ENCODE data around the gene OFD1.

Gene OFD1, protein sequence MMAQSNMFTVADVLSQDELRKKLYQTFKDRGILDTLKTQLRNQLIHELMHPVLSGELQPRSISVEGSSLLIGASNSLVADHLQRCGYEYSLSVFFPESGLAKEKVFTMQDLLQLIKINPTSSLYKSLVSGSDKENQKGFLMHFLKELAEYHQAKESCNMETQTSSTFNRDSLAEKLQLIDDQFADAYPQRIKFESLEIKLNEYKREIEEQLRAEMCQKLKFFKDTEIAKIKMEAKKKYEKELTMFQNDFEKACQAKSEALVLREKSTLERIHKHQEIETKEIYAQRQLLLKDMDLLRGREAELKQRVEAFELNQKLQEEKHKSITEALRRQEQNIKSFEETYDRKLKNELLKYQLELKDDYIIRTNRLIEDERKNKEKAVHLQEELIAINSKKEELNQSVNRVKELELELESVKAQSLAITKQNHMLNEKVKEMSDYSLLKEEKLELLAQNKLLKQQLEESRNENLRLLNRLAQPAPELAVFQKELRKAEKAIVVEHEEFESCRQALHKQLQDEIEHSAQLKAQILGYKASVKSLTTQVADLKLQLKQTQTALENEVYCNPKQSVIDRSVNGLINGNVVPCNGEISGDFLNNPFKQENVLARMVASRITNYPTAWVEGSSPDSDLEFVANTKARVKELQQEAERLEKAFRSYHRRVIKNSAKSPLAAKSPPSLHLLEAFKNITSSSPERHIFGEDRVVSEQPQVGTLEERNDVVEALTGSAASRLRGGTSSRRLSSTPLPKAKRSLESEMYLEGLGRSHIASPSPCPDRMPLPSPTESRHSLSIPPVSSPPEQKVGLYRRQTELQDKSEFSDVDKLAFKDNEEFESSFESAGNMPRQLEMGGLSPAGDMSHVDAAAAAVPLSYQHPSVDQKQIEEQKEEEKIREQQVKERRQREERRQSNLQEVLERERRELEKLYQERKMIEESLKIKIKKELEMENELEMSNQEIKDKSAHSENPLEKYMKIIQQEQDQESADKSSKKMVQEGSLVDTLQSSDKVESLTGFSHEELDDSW

DNA sequence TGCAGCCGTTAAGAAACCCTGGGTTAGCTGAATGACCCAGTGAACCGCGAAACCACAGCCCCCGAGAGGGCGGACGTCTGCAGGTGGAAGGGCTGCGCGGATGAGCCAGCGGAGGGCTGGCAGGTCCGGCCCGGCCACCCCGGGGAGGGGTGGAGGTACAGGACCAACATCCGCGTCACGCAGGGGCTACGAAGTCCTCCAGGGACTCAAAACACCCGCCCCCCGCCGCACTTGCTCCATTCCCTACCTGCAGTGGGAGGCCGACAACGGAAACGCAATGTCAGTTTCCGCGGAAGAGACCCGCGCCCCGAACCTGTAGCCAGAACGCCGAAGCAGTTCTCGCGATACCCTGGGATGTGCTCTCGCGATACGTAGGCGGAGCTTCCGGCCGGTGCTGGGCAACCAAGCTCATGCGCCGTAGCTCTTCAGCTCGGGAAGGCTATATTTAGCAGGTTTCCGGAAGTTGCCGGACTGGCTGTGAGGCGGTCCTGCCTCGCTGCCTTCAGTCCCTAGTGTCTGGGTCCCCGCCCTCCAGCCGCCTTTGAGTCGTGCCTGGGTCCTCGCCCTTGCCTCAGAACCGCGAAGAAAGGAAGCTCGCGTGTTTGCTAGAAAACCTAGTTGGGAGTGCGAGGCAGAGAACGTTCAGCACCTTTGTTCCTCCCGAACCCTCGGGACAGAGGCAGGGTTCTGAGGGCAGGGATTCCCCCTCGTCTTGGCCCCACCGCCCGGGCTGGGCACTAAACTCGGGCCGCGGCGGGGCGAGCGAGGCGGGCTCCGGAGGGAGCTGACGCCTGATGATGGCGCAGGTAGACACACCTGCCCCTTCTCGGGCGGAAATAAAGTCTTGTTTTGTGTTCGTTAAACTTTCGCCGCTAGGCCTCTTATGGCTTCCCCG lies at the start of gene OFD1, which contains the start of gene TRAPPC2:
Gene OFD1 (plus strand): TSS at position 471 of the 895 bp plus-strand sequence. CDS start 324 bp downstream, at position 795.
Gene TRAPPC2 (minus strand): TSS at position 343 of the 895 bp plus-strand sequence. CDS start 14,657 bp downstream, outside the sequence.
- DNase-seq, result peak; percentile 95

DNA sequence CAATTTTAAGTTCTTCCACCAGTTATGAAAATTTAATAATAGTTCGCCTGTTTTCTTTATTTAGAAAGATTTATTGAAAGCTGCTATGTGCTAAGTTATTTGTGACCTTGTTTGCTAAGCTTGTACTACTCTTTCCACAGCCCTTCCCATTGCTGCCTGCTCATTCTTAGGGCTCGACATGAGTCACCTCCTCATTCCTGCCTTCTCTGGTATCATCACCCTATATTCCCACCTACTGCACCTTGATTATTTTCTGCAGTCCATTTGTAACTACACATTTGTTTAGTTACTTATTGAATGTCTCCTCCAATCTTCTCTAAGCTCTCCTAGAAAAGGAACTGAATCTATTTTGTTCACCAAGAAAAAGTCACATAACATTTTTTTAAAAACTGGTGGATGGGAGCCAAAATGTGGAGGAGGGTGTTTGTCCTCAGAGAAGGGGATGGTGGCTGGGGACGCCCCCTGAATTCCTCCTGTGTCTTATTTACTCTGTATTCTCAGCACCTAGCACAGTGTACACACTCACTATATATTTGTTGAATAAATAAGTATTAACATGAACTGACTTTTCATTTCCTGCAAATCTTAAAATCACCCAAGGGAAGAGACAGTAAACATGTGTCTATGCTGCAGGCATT lies 49.3 kb upstream of the OFD1 start:
- no peak for DNase-seq

DNA sequence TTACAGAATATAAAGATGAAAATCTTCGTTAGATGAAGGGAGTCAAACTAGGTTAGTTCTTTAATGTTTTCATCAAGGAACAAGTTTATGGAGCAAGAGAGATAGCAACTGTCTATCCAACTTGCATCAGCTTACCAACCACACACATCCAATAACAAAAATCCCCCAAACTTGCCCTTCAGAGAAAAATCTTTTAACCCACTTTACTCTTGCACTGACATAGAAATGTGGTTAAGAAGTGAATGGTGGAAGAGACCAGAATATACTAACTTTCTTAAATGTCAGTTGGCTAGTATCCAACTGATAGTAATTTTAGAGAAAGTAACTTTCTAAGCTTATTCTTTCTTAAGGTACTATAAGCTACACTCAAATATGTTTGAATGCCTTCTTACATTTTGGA lies 47.3 kb upstream of the OFD1 start:
- no peak for DNase-seq

DNA sequence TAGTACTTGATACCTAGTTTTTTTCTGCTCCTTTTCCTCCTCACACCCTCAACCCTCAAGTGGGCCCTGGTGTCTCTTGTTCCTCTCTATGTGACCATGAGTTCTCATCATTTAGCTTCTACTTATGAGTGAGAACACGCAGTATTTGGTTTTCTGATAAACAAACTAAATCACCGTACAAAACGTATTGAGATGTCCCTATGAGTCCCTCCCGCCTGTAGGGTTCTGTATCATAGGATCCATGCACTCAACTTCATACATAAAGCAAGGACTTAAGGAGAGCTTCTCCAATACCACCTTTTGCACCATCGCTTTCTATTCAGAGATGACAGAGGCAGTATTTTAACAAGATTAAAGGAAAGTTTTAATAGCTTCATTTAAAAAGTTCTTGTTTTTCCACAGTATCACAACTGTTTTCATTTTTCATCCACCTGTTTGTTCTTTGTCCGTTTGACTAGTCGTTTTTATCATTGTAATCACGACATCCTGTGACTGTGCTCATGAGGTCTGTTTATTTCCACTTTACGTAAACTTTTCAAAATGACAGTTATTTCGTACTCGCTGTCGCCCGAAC lies 46.1 kb upstream of the OFD1 start:
- DNase-seq, result no peak

DNA sequence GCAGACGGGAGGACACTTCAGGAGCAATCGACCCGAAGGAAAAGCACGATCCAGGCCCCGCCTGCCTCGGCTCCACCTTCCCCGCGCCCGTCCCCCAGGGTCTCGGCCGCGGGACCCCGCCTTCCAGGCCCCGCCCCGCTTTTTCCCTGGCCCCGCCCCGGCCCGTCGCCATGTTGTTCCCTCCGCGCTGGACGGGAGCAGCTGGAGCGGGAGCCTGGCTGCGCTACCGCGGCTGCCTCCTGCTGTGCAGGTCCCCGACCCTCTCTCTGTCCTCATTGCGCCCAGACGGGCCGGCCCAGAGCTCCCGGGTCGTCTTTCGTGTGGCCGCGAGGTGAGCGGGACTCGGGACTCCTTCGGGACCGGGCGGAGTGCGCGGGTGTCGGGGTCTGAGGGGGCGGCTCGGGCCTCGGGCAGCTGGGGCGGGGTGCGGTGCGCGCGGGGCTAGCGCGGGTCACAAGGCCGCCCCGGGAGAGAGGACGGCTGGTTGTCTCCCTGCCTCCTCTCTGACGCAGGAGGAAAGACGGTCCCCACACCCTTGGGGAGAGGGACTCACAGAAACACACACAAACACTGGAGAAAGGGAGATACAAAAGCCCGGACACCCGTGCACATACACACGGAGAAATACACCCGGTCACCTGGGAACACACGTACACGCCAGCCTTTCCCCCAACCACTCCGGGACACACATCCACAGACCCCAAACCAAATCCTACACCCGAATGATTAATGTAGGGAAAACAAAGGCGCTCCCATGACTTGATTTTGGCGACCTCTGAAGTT lies 45.4 kb upstream of the OFD1 start, which contains the start of gene RAB9A:
Gene RAB9A (plus strand): TSS at position 171 of the 783 bp plus-strand sequence. CDS start 19,619 bp downstream, outside the sequence.
- peak; percentile 44 for DNase-seq

DNA sequence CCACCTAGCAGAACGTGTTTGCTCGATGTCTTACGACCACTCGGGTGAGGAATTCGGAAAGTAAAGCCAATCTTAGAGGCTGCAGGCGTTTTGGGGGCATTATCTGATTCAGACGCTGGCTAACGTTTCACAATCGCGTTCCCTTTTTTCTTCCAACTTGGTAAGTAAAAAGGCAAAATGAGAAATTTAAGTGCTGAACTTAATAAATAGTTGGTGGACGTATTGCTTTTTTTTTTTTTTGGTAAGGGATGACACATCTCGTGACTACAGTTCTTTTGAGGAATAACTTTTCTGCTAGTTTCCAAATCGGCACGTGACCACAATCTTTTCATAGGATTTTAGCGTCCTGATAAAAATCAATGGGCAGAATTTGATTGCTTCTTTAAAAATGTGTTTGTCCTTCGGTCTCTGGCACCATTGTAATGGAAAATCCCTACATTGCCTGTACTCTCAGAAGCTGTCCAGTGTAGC lies 44.8 kb upstream of the OFD1 start:
- DNase-seq, result no peak

DNA sequence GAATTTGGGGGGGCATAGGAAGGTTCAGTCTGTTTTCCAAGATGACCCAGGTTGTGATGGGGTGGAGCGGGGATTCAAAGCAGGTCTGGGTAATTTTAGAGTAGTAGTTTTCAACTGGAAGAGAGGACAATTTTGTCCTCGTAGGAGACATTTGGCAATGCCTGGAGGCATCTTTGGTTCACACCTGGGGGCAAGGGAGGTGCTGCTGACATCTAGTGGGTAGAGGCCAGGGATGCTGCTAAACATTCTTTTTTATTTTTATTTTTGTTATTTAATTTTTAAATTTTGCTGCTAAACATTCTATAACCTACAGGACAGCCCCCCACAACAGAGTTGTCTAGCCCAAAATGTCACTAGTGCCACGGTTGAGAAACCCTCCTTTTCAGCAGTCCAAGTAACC lies 43.7 kb upstream of the OFD1 start:
- DNase-seq, result no peak

DNA sequence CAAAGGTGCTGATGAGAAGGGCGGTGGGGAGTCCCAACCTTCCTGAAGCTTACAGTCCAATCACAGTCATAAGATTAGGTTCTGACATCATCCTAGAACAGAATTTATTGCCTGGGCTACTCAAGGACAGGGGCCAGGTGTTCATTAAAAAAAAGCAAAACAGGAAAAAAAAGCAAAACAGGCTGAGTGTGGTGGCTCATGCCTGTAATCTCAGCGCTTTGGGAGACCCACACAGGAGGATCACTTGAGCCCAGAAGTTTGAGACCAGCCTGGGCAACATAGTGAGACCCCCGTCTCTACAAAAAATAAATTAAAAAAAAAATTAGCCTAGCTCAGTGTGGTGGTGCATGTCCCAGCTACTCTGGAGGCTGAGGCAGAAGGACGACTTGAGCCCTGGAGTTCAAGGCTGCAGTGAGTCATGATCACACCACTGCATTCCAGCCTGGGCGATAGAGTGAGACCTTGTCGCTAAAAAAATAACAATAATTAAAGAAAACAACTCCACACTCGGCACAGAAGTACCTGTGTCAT lies 42.6 kb upstream of the OFD1 start:
- no peak for DNase-seq

DNA sequence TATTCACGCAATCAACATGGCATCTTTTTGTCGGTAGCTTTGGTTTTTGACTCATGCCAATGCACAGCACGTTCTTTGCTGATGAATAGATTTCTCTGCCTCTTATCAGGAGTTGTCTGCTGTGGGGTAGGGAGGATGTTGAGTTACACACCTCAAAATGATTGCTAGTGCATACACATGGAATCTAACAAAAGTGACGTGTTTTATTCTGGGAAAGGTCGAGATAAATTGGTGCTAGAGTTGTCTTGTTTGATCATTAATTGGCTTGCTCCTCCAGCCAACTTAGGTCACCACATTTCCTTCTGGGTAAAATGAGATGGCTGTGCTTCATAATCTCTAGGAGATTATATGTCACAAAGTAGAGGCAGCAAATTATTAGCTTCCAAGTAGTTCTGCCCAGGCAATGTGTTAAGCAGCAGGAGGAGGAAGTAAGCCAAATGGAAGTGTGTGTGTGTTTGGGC lies 41.7 kb upstream of the OFD1 start:
- DNase-seq, result no peak

DNA sequence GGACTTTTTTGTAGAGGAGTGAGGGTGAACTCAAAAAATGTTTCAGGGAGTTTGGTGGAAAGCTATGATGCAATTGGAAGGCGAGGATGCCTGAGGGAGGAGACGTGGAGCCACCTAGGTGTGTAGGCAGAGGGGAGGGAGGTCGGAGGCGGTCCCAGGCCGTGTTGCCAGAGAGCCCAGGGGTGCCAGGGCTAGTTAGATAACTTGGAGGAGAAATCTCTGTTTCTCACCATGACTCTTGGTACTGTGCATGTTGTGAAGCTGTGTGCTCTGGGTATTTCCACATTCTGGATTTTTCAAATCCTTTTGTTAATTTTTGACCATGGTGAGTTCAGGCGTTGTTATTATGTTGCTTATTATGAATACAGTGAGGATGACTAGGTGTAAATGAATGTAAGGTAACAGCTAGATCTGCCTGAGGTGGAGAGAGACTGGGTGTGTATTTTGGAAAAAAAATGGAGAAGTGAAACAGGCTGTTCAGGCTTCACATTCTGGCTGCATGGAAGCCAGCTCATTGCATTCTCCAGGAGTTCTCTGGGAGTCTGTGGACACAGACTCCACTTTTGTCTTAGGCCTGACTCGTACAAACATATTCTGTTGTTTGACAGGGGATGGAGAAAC lies 41.1 kb upstream of the OFD1 start:
- no peak for DNase-seq

DNA sequence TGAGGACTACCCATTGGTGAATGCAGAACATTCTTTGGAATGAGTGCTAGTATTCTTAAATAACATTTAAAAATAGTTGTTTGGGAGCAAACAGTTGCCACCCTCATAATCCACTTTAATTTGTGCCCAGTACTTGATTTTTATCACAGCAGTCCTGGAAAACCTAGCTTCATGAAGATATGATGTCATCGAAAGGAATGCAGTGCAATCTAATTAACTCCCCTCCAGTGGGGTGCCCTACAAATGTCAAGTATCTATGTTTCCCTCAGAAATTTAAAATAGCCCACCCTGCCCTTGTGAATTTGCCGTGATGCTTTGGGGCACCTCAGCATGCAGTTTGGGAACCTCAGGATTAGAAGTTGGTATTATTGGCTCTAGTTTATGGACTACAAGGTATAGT lies 40.2 kb upstream of the OFD1 start:
- no peak for DNase-seq

DNA sequence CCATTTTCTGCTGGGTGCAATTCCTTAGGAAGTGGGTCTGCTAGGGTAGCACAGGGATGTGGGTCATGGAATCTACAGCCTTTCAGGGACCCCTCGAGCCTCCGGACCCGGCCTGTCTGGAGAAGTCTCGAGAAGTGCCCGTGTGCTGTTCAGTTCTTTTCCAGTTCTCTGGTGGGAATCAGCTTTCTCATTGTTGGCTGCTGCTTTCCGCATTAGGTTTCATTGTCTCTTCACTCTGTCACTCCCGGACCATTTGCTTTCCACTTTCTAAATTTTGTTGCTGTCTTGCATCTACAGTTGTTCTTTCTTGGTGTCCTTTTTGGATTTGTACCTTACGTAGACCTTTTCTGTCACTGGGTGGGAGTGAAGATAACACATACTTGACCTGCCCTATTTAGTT lies 39.6 kb upstream of the OFD1 start:
- DNase-seq, result no peak

DNA sequence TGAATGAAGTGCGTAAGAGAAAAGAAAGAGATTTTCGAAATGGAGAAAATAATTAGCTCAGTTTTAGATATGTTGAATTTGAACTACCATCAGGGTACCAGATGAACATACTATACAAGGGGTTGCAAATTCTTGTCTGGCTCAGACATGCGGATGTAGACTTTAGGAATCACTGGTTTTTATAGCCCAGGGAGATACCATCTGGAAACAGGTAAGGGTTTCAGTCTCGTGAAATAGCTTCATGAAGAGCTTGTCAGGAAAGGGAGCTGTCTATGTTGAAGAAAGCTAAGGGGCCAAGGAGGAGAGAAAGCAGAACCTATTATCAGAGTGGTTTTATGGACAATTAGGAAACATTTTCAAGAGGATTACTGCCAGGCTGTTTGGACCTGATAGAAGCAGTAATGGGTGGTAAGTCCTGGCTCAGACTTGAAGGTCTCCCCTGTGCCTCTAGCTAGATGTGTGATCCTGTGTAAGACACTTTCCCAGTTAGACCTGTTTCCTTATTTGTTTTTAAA lies 38.9 kb upstream of the OFD1 start:
- no peak for DNase-seq

DNA sequence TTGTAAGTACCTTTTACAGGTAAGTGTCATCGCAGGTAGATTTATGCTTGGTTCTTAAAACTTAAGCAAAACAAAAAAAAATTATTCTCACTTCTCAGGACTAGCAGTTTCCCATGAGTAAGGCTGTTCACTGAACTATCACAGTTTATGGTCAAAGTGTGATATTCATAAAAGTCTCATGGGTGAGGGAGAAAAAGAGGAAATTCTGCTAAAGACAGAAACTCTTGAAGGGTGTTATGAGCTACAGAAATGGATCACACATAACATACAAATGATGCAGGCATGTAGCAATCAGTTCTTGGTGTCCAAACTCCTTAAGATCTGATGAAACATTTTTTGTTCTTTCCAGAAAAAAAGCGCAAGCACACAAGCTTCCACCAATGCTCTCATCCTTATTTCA lies 37.1 kb upstream of the OFD1 start:
- DNase-seq, result no peak

DNA sequence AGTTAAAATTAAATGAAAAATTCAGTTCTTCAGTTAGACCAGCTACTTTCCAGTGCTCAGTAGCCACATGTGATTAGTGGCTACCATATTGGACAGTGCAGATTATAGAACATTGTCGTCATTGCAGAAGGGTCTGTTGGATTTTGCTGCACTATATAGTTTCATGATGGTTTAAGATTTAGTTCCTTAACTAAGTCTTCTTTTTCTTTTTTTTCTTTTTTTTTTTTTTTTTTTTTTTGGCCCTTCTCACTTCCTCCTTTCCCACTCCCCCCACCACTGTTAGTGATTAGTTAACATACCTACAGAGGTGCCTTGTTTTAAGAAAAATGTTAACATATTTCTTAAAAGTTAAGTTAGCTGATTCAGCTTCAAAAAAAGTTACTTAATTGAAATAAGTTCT lies 36.6 kb upstream of the OFD1 start:
- DNase-seq, result no peak

DNA sequence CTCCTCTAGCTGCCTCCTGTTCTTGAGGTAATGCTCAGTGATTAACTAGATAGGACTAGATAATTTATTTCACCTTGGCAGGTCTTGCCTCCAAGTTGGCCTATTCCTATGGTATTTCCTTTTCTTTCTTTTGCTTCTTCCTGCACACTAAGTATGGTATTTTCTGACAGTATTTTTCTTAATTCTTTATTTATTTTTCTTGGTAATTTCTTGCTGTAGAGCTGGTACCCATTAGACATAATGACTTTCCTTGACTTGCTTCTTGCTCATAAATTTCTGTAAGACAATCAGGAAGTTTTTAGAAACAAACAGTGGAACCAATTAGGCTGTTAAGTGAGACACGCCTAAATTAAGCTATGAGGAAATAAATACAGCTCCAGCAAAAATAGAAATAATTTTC lies 36.1 kb upstream of the OFD1 start:
- no peak for DNase-seq

DNA sequence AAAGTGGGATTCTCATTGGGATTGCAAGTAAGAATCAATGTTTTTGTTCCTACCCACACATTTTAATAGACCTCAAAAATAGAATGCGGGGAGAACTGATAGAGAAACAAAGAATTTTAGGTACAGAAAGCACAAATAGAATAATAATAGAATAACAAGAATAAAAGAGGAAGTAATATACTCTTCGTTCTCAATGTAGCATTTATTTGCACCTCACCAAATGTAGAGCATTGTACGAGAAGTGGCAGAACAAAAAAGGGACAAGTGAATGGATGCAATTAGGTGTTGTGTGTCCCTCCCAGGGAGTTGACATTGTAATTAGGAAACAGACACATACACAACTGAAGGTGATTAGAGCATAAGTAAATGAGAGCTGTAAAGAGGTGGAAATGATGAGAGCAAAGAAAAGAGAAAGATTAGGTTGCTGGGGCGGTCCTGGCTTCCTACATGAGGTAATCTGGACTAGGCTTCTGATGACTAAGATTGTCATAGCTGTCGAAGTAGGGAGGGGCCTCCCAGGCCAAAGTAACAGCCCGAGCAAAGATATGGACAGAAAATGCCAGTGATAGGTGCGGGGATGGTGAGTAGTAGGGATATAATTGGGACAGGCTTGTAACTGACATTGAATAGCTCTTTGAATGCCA lies 35.2 kb upstream of the OFD1 start:
- no peak for DNase-seq

DNA sequence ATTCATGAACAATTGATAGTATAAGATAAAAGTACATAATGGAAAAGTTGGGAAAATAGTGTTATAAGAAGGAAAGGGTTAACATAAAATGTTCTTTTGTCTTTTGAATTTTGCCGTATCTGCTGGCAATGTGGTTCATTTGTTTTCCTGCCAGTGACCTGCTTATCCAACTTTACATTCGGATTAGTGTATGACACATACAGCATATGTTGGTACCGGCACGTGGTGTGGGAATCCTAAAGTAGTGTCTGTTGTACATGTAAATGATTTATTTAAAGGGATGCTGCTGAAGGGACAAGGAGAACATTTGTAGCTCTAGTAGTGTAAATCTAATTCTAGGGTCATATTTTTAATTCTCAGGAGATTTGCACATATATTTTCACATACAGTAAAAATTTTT lies 34.2 kb upstream of the OFD1 start:
- DNase-seq, result no peak

Measured in NCI-H1417 treated with DMSO at 0.1 percent for 48 hours (cell line).